BLaER1 (cell line): Measurements from ENCODE around the gene COL28A1.

Source experiments
- H3K27ac ChIP-seq: shearing (Covaris generic); formaldehyde crosslinking; 2 replicates; pipeline ENCODE4 v1.8.1; 2022
- H3K27me3 ChIP-seq: shearing (Covaris generic); formaldehyde crosslinking; 2 replicates; pipeline ENCODE4 v1.8.1; 2022
- H3K36me3 ChIP-seq: shearing (Covaris generic); formaldehyde crosslinking; 2 replicates; pipeline ENCODE4 v1.8.1; 2022
- H3K4me1 ChIP-seq: shearing (Covaris generic); formaldehyde crosslinking; 2 replicates; pipeline ENCODE4 v1.8.1; 2022
- H3K4me2 ChIP-seq: shearing (Covaris generic); formaldehyde crosslinking; 2 replicates; pipeline ENCODE4 v1.8.1; 2022
- H3K4me3 ChIP-seq: shearing (Covaris generic); formaldehyde crosslinking; 2 replicates; pipeline ENCODE4 v1.8.1; 2022
- H3K9ac ChIP-seq: shearing (Covaris generic); formaldehyde crosslinking; 2 replicates; pipeline ENCODE4 v1.8.1; 2022
- H3K9me3 ChIP-seq: shearing (Covaris generic); formaldehyde crosslinking; 2 replicates; pipeline ENCODE4 v1.8.1; 2022
- H4K20me1 ChIP-seq: shearing (Covaris generic); formaldehyde crosslinking; 2 replicates; pipeline ENCODE4 v1.8.1; 2022
- Cebpa-rat ChIP-seq: shearing (Covaris generic); IDR thresholded peaks from 2 replicates; pipeline ENCODE4 v1.8.1; 2022

The COL28A1 gene

DNA sequence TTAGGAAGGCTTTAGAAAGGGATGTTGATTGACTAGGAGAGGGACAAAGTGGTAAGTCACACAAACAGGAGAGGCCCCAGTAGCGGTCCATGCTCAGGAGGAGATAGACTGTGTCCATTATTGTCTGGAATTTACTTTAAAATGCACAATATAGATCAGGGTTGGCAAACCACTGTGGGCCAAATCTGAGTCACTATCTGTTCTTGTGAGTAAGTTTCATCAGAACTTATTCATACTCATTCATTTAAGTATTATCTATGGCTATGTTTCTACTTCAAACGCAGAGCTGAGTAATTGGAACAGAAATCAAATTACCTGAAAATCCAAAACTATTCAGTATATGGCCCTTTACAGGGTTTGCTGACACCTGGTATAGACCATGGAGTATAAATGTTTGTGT, 166.5 kb downstream of the COL28A1 start:
- Histone ChIP-seq H3K9ac (no peak overlapping the region), H3K36me3 (no peaks in the 10 kb centered on the region), H3K4me1 (peaks cover 2% of the 10 kb centered on the region), H3K4me3 (no peak overlapping the region), H3K27me3 (no peaks in the 10 kb centered on the region), H3K9me3 (no peaks in the 10 kb centered on the region), H3K4me2 (no peak overlapping the region), H4K20me1 (no peaks in the 10 kb centered on the region), H3K27ac (no peak overlapping the region)
- TF ChIP-seq Cebpa-rat, result no peak

DNA sequence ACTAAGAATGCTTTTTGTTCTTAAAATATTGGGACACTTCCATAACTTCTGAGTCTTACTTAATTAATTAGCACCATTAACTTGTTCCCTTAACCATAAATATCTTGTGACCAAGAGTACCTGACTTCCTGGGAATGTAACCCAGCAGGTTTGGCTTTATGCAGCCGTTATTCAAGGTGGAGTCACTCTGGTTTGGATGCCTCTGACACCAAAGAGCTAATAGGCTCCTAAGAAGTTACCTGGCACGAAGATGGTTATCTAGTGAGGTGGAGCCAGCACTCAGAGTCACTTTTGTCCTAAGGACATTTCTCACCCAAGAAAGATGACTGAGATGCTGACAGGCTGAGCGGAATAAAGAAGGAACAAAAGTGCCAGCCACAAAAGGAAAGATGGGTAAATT, 181.0 kb downstream of the COL28A1 start:
- TF ChIP-seq Cebpa-rat, result no peak

DNA sequence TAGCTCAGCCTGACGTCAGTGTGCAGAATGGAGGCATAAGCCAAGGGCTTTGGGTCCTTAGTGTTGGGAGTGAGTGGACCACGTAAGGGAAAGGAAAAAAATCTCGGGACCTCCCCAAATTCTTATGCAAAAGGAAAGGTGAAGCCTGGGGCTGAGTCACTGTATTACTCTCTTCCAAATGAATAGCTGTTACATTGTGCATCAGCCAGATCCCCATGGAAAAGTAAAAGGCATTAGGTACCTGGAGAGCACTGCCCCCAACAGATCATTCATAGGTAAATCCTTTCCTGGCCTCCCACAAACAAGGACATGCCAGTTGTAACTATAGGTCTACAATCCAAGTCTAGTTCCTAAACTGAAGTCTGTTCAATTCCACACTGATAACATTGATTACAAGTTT, 182.8 kb downstream of the COL28A1 start:
- Histone ChIP-seq H3K27me3 (no peaks in the 10 kb centered on the region), H4K20me1 (no peaks in the 10 kb centered on the region), H3K9me3 (no peaks in the 10 kb centered on the region), H3K9ac (no peak overlapping the region), H3K27ac (no peak overlapping the region), H3K4me1 (no peaks in the 10 kb centered on the region), H3K4me3 (no peak overlapping the region), H3K4me2 (no peak overlapping the region), H3K36me3 (no peaks in the 10 kb centered on the region)
- TF ChIP-seq Cebpa-rat, result no peak

More for the DNA sequence above, 181.0 kb downstream of the COL28A1 start:
- Histone ChIP-seq H3K4me1 (no peaks in the 10 kb centered on the region), H3K27ac (no peak overlapping the region), H3K9me3 (no peaks in the 10 kb centered on the region), H4K20me1 (no peaks in the 10 kb centered on the region), H3K27me3 (no peaks in the 10 kb centered on the region), H3K9ac (no peak overlapping the region), H3K4me3 (no peak overlapping the region), H3K36me3 (no peaks in the 10 kb centered on the region), H3K4me2 (no peak overlapping the region)

- Histone ChIP-seq H3K27me3 (no peaks in the 10 kb centered on the region), H3K27ac (no peak overlapping the region), H3K36me3 (no peaks in the 10 kb centered on the region), H4K20me1 (no peaks in the 10 kb centered on the region), H3K4me1 (no peaks in the 10 kb centered on the region), H3K9me3 (no peaks in the 10 kb centered on the region), H3K4me2 (no peak overlapping the region), H3K4me3 (no peak overlapping the region), H3K9ac (no peak overlapping the region)
- TF ChIP-seq Cebpa-rat, result no peak
These were observed 183.8 kb downstream of the COL28A1 start for GRCh38 chr7:7351832-7352231.

- no peak overlapping the region for H3K27ac ChIP-seq
- no peak overlapping the region for H3K4me2 ChIP-seq
- H3K36me3 ChIP-seq, result no peaks in the 10 kb centered on the region
- no peaks in the 10 kb centered on the region for H3K4me1 ChIP-seq
- H4K20me1 ChIP-seq, result no peaks in the 10 kb centered on the region
- no peak for TF ChIP-seq Cebpa-rat
- H3K9me3 ChIP-seq, result no peaks in the 10 kb centered on the region
- H3K4me3 ChIP-seq, result no peak overlapping the region
- no peak overlapping the region for H3K9ac ChIP-seq
- H3K27me3 ChIP-seq, result no peaks in the 10 kb centered on the region
These were observed 184.5 kb downstream of the COL28A1 start for GRCh38 chr7:7351156-7351555.

DNA sequence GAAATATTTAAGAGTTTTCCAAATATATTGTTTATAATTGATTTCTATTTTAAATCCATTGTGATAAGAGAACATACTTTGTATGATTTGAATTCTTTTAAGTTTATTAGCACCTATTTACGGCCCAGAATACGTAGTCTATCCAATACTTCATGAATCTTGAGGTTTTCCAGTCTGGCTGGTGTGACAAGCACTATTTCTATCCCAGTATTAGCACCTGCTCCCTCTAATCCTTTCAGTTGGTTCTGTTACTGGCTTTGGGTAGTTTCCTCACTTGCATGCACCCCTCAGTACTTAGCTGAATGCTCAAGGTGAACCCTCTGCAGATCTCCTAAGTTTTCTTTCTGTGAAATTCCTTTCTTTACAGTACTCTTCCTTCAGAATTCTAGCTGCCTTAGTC, 186.5 kb downstream of the COL28A1 start:
- Histone ChIP-seq H3K9ac (no peak overlapping the region), H3K4me2 (no peak overlapping the region)
- no peak for TF ChIP-seq Cebpa-rat

DNA sequence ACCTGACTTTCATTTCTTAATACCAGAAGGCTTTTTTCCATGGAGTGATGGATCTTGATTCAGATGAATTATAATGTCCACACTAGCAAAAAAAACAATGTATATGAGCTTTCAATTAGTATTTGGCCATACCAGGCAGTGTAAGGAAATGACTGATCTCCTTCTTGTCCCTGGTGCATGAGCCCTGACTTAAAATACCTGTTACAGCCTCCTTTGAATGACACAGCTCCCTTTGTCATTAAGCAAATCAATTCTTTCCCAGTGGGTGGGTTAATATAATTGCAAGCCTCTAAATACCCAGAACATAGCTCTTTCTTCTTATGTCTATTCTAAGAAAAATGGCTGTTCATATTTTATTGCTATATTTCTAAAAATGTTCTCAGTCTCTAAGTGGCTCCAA, 188.6 kb downstream of the COL28A1 start:
- no peaks in the 10 kb centered on the region for H4K20me1 ChIP-seq
- H3K36me3 ChIP-seq, result no peaks in the 10 kb centered on the region
- no peak overlapping the region for H3K4me3 ChIP-seq
- H3K27me3 ChIP-seq, result no peaks in the 10 kb centered on the region
- no peaks in the 10 kb centered on the region for H3K4me1 ChIP-seq
- no peaks in the 10 kb centered on the region for H3K9me3 ChIP-seq
- no peak overlapping the region for H3K4me2 ChIP-seq
- H3K27ac ChIP-seq, result no peak overlapping the region
- no peak overlapping the region for H3K9ac ChIP-seq
- no peak for TF ChIP-seq Cebpa-rat

More for the DNA sequence above, 186.5 kb downstream of the COL28A1 start:
- Histone ChIP-seq H3K27ac (no peak overlapping the region), H3K4me1 (no peaks in the 10 kb centered on the region), H4K20me1 (no peaks in the 10 kb centered on the region), H3K27me3 (no peaks in the 10 kb centered on the region), H3K4me3 (no peak overlapping the region), H3K36me3 (no peaks in the 10 kb centered on the region), H3K9me3 (no peaks in the 10 kb centered on the region)

GRCh38 chr7:7344583-7344982, 191.1 kb downstream of the COL28A1 start:
- Histone ChIP-seq H3K4me1 (no peaks in the 10 kb centered on the region), H3K27me3 (no peaks in the 10 kb centered on the region), H3K4me3 (no peak overlapping the region), H3K4me2 (no peak overlapping the region), H3K27ac (no peak overlapping the region), H3K36me3 (no peaks in the 10 kb centered on the region), H3K9me3 (no peaks in the 10 kb centered on the region), H4K20me1 (no peaks in the 10 kb centered on the region), H3K9ac (no peak overlapping the region)
- peak; percentile 30; the same call in 1 of the 2 replicates for TF ChIP-seq Cebpa-rat

DNA sequence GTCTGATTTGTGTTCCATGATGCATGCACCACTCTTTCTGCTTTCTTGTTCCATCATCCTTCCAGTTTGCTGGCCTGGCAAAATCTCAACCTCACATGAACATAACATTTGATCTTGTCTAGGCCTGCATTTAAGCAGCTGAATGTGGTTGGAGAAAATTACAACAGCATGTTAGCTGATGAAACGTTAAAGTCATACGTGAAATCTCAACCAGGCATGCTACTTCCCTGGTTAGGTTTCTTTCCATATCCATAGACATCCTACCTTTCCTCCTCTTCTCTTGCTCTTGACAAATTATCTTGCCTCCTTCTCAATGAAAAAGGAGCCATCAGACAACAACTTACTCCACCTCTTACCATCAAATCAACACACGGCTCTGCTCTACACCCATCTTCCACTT, 199.8 kb downstream of the COL28A1 start:
- no peak overlapping the region for H3K4me2 ChIP-seq
- H3K36me3 ChIP-seq, result no peaks in the 10 kb centered on the region
- no peaks in the 10 kb centered on the region for H3K9me3 ChIP-seq
- no peak overlapping the region for H3K4me3 ChIP-seq
- H4K20me1 ChIP-seq, result no peaks in the 10 kb centered on the region
- H3K27ac ChIP-seq, result no peak overlapping the region
- H3K27me3 ChIP-seq, result no peaks in the 10 kb centered on the region
- no peaks in the 10 kb centered on the region for H3K4me1 ChIP-seq
- no peak overlapping the region for H3K9ac ChIP-seq
- no peak for TF ChIP-seq Cebpa-rat

DNA sequence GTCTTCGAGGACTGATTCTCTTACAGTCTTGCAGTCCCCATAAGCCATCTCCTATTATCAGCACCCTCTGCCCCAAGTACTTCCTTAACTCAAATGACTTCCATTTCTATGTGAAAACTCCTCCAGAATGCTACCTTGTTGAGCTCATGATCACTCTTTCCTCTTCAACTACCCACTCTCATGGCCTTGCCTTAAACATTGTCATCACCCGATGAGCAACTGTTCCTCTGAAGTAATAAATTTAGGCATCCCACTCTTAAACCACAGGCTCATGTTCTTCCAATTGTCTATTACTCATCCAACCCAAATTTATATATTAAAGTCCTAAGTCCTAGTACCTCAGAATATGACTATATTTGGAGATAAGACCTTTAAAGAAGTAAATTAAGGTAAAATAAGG, 200.5 kb downstream of the COL28A1 start:
- Histone ChIP-seq H3K9ac (no peak overlapping the region), H3K9me3 (no peaks in the 10 kb centered on the region), H3K27ac (no peak overlapping the region), H3K4me2 (no peak overlapping the region), H3K36me3 (no peaks in the 10 kb centered on the region), H4K20me1 (no peaks in the 10 kb centered on the region), H3K4me3 (no peak overlapping the region), H3K4me1 (no peaks in the 10 kb centered on the region), H3K27me3 (no peaks in the 10 kb centered on the region)
- no peak for TF ChIP-seq Cebpa-rat

DNA sequence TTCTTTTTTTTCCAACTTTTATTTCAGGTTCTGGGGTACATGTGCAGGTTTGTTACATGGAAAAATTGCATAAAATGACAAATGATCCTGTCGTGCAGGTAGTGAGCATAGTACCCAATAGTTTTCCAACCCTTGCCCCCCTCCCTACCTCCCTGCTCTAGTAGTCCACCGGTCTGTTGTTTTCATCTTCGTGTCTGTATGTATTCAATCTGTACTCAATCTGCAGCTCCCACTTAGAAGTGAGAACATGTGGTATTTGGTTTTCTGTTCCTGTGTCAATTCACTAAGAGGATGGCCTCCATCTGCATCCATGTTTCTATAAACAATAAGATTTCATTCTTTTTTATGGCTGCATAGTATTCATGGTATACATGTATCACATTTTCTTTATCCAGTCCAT, 202.1 kb downstream of the COL28A1 start:
- no peak overlapping the region for H3K9ac ChIP-seq
- H4K20me1 ChIP-seq, result no peaks in the 10 kb centered on the region
- no peak overlapping the region for H3K27ac ChIP-seq
- no peak overlapping the region for H3K4me2 ChIP-seq
- H3K4me1 ChIP-seq, result no peaks in the 10 kb centered on the region
- no peak for TF ChIP-seq Cebpa-rat
- H3K27me3 ChIP-seq, result no peaks in the 10 kb centered on the region
- no peaks in the 10 kb centered on the region for H3K9me3 ChIP-seq
- H3K4me3 ChIP-seq, result no peak overlapping the region
- no peaks in the 10 kb centered on the region for H3K36me3 ChIP-seq
